Sciatic nerve (tissue), 1 donor: ENCODE results near the gene PC. TPM values are rescaled to one million over a fixed set of nuclear protein-coding genes. Genes with fewer than 3 reads are reported as not detected.

Experiments used
- microRNA-seq: library from miRNA; unstranded; fragments of <30 nt; microRNA quantifications from one replicate; pipeline ENCODE4 v1.2.0, GENCODE V29; 2020
- total RNA-seq: library from RNA; stranded (reverse); fragmentation: NEBNext Ultra II Directional; extraction: Animal tissue kit (Norgen Biotek cat#: 25700); gene quantifications from one replicate; pipeline ENCODE4 v1.2.1, GENCODE V29; 2021
- donor health status: DM: no; HTN: no; CAD: no.

The PC gene
- total RNA-seq, 1 donor from 2014 or later, result 103 TPM

Small RNA genes lying within 50 kb of the gene (microRNA-seq; reads per million reads assigned to microRNA genes)
- not detected for gene MIR3163

Other genes starting within 250 kb of the PC start
- 6.6 TPM for gene SPTBN2, start 229.2 kb downstream of the PC start, total RNA-seq
- gene RCE1, start 114.9 kb downstream of the PC start, total RNA-seq, result 16.6 TPM
- 14.5 TPM for gene LRFN4, start 101.3 kb downstream of the PC start, total RNA-seq
- not detected for gene C11orf86, start 16.9 kb upstream of the PC start, total RNA-seq
- 0.71 TPM for gene SYT12, start 64.8 kb upstream of the PC start, total RNA-seq
- gene RHOD, start 98.5 kb upstream of the PC start, total RNA-seq, result 10.3 TPM
- gene KDM2A, start 160.9 kb upstream of the PC start, total RNA-seq, result 92.8 TPM